IMR-90 (cell line): Measurements from ENCODE around the gene B3GNT9. TPM values are rescaled to one million over a fixed set of nuclear protein-coding genes. Genes with fewer than 3 reads are reported as not detected.

Experiments used
- ATAC-seq: fragments of 200-7000 bp; cut with Tn5 transposase; 2 replicates; pipeline ENCODE4 v1.9.1; 2020; ENCODE audit warnings: low read depth, mild to moderate bottlenecking, moderate library complexity
- BruUV-seq: library from RNA; stranded (reverse); fragments of 400-500 nt; replicated peaks from 2 replicates; lab custom pipeline; 2021; lab: Mats Ljungman, UMichigan
- CTCF ChIA-PET: fragments of 300-600 bp; formaldehyde crosslinking; extraction: SDS; loops from one replicate; lab custom pipeline; 2021; ENCODE audit warnings: antibody characterized with exemption; lab: Yijun Ruan, JAX
- POLR2A ChIA-PET: fragments of 300-600 bp; sonication (Branson Sonifier 250); formaldehyde crosslinking; loops from one replicate; lab custom pipeline; 2022; ENCODE audit warnings: antibody characterized with exemption; ENCODE audit not compliant: unreplicated experiment; lab: Charles Lee
- DNase-seq: peaks from one replicate; pipeline ENCODE4 v3.0.0; 2013
- H2AFZ ChIP-seq: replicated peaks from 2 replicates; pipeline ENCODE3; 2013; ENCODE audit warnings: low read length, mild to moderate bottlenecking; ENCODE audit not compliant: poor library complexity
- H2AK5ac ChIP-seq: 2 replicates; pipeline ENCODE4 v1.6.1; 2013; ENCODE audit warnings: low read depth, low read length, inconsistent platforms
- H2AK9ac ChIP-seq: replicated peaks from 2 replicates; pipeline ENCODE3; 2013; ENCODE audit warnings: mild to moderate bottlenecking, low read depth, low read length, moderate library complexity; ENCODE audit not compliant: poor library complexity
- H2BK120ac ChIP-seq: 2 replicates; pipeline ENCODE4 v1.6.1; 2013; ENCODE audit warnings: low read depth, low read length, inconsistent platforms
- H2BK15ac ChIP-seq: 3 replicates; pipeline ENCODE4 v1.6.1; 2013; ENCODE audit warnings: low read depth, low read length, inconsistent platforms
- H2BK20ac ChIP-seq: 2 replicates; pipeline ENCODE4 v1.6.1; 2013; ENCODE audit warnings: low read depth, mild to moderate bottlenecking, inconsistent platforms, low read length, moderate library complexity
- H2BK5ac ChIP-seq: 2 replicates; pipeline ENCODE4 v1.6.1; 2013; ENCODE audit warnings: mild to moderate bottlenecking, low read depth, low read length, inconsistent platforms; ENCODE audit not compliant: poor library complexity, severe bottlenecking
- H3K14ac ChIP-seq: replicated peaks from 2 replicates; pipeline ENCODE4 v1.6.1; 2013; ENCODE audit warnings: low read depth, low read length, inconsistent platforms
- H3K18ac ChIP-seq: 2 replicates; pipeline ENCODE4 v1.6.1; 2013; ENCODE audit warnings: low read depth, low read length, control low read depth
- H3K23ac ChIP-seq: 2 replicates; pipeline ENCODE4 v1.6.1; 2013; ENCODE audit warnings: low read depth, low read length, inconsistent platforms
- H3K27ac ChIP-seq: 2 replicates; pipeline ENCODE4 v1.5.1; 2013; ENCODE audit warnings: mild to moderate bottlenecking, control low read depth, low read length; ENCODE audit not compliant: insufficient read depth
- H3K27me3 ChIP-seq: 2 replicates; pipeline ENCODE4 v1.6.1; 2013; ENCODE audit warnings: low read length; ENCODE audit not compliant: control insufficient read depth, insufficient read depth
- H3K36me3 ChIP-seq: 2 replicates; pipeline ENCODE4 v1.6.1; 2013; ENCODE audit warnings: low read length, mixed read lengths; ENCODE audit not compliant: control insufficient read depth, insufficient read depth
- H3K4ac ChIP-seq: 2 replicates; pipeline ENCODE4 v1.6.1; 2013; ENCODE audit warnings: low read depth, low read length, inconsistent platforms
- H3K4me1 ChIP-seq: 2 replicates; pipeline ENCODE4 v1.6.1; 2013; ENCODE audit warnings: low read length, mixed read lengths; ENCODE audit not compliant: control insufficient read depth, insufficient read depth
- H3K4me2 ChIP-seq: 2 replicates; pipeline ENCODE4 v1.6.1; 2013; ENCODE audit warnings: low read depth, mild to moderate bottlenecking, control low read depth, low read length, moderate library complexity
- H3K4me3 ChIP-seq: 2 replicates; pipeline ENCODE4 v1.5.1; 2013; ENCODE audit warnings: low read depth, mild to moderate bottlenecking, control low read depth, low read length, moderate library complexity; ENCODE audit not compliant: insufficient read depth
- H3K56ac ChIP-seq: 2 replicates; pipeline ENCODE4 v1.6.1; 2013; ENCODE audit warnings: low read length, inconsistent platforms; ENCODE audit not compliant: insufficient read depth; ENCODE audit errors: extremely low read depth
- H3K79me1 ChIP-seq, 2 experiments: 2 replicates each; pipeline ENCODE4 v1.6.1; 2013; ENCODE audit warnings: low read length in 2 of 2, inconsistent platforms in 1 of 2, low read depth in 1 of 2
- H3K9ac ChIP-seq: 2 replicates; pipeline ENCODE4 v1.6.1; 2013; ENCODE audit warnings: low read depth, low read length, control low read depth
- H3K9me1 ChIP-seq: 2 replicates; pipeline ENCODE4 v1.6.1; 2013; ENCODE audit warnings: low read length, inconsistent platforms; ENCODE audit not compliant: insufficient read depth
- H3K9me3 ChIP-seq: 2 replicates; pipeline ENCODE4 v1.6.1; 2013; ENCODE audit warnings: low read length; ENCODE audit not compliant: control insufficient read depth, insufficient read depth
- H4K20me1 ChIP-seq: 2 replicates; pipeline ENCODE4 v1.6.1; 2013; ENCODE audit warnings: low read length, inconsistent platforms; ENCODE audit not compliant: insufficient read depth
- H4K5ac ChIP-seq: 2 replicates; pipeline ENCODE4 v1.6.1; 2013; ENCODE audit warnings: mild to moderate bottlenecking, low read depth, low read length, control low read depth
- H4K8ac ChIP-seq, 2 experiments: 2 replicates each; pipeline ENCODE4 v1.6.1; 2013; ENCODE audit warnings: low read depth in 2 of 2, low read length in 2 of 2, control low read depth in 1 of 2, inconsistent platforms in 1 of 2
- H4K91ac ChIP-seq: 2 replicates; pipeline ENCODE4 v1.6.1; 2013; ENCODE audit warnings: low read depth, low read length, inconsistent platforms; ENCODE audit not compliant: insufficient read depth
- BHLHE40 ChIP-seq: fragments of 150-350 bp; IDR thresholded peaks from 2 replicates; pipeline ENCODE4 v1.6.1; 2016; ENCODE audit warnings: mild to moderate bottlenecking, low read depth, low read length
- CEBPB ChIP-seq: IDR thresholded peaks from 2 replicates; pipeline ENCODE4 v1.6.1; 2012; ENCODE audit warnings: low read depth, low read length, improper control_type of control experiment
- CHD1 ChIP-seq: IDR thresholded peaks from 2 replicates; pipeline ENCODE4 v1.6.1; 2012; ENCODE audit warnings: low read depth, low read length, improper control_type of control experiment
- CTCF ChIP-seq: conservative IDR thresholded peaks from 2 replicates; pipeline ENCODE4 v1.5.1; 2012; ENCODE audit warnings: mild to moderate bottlenecking, low read depth, low read length, improper control_type of control experiment
- ELK1 ChIP-seq: fragments of 150-350 bp; IDR thresholded peaks from 2 replicates; pipeline ENCODE4 v1.6.1; 2016; ENCODE audit warnings: low read depth, mild to moderate bottlenecking, low read length, moderate library complexity, borderline replicate concordance
- FOS ChIP-seq: fragments of 150-350 bp; IDR thresholded peaks from 2 replicates; pipeline ENCODE4 v1.6.1; 2016; ENCODE audit warnings: low read depth, low read length
- MAFK ChIP-seq: IDR thresholded peaks from 2 replicates; pipeline ENCODE4 v1.6.1; 2012; ENCODE audit warnings: low read depth, low read length, improper control_type of control experiment
- MAZ ChIP-seq: IDR thresholded peaks from 2 replicates; pipeline ENCODE4 v1.6.1; 2012; ENCODE audit warnings: low read depth, mild to moderate bottlenecking, low read length, improper control_type of control experiment, moderate library complexity, borderline replicate concordance
- MXI1 ChIP-seq: IDR thresholded peaks from 2 replicates; pipeline ENCODE4 v1.6.1; 2012; ENCODE audit warnings: low read depth, mild to moderate bottlenecking, low read length, moderate library complexity, borderline replicate concordance
- RAD21 ChIP-seq: IDR thresholded peaks from 2 replicates; pipeline ENCODE4 v1.6.1; 2012; ENCODE audit warnings: low read length, improper control_type of control experiment
- RCOR1 ChIP-seq: IDR thresholded peaks from 2 replicates; pipeline ENCODE4 v1.6.1; 2012; ENCODE audit warnings: mild to moderate bottlenecking, low read length, improper control_type of control experiment; ENCODE audit not compliant: insufficient replicate concordance
- RFX5 ChIP-seq: IDR thresholded peaks from 2 replicates; pipeline ENCODE4 v1.8.0; 2012; ENCODE audit warnings: low read depth, mild to moderate bottlenecking, low read length, moderate library complexity
- SMC3 ChIP-seq: fragments of 150-350 bp; IDR thresholded peaks from 2 replicates; pipeline ENCODE4 v1.6.1; 2016; ENCODE audit warnings: low read depth, mild to moderate bottlenecking, antibody characterized with exemption, low read length, moderate library complexity
- USF2 ChIP-seq: fragments of 150-350 bp; IDR thresholded peaks from 2 replicates; pipeline ENCODE4 v1.6.1; 2017; ENCODE audit warnings: mild to moderate bottlenecking, antibody characterized with exemption, low read length, low read depth
- WGBS, 2 experiments: methylation state at CpG; one replicate each; pipeline versions ENCODE4 v1.1.5 to v1.1.7; 2013; ENCODE audit warnings: missing lambda C conversion rate in 2 of 2; ENCODE audit not compliant: insufficient read length in 1 of 2; ENCODE audit errors: extremely low coverage in 2 of 2; 5-methylcytosine and 5-hydroxymethylcytosine counted together
- dilution Hi-C: fragments of 300-500 bp; cut with HindIII; formaldehyde crosslinking; loops from one replicate; pipeline ENCODE4 v1.14.3; 2018; ENCODE audit warnings: low sequenced_read_pairs; ENCODE audit not compliant: unreplicated experiment
- in situ Hi-C: fragments of 300-500 bp; cut with MboI; formaldehyde crosslinking; loops from 3 replicates; pipeline ENCODE4 v1.14.3; 2019; ENCODE audit warnings: low sequenced_read_pairs, inconsistent platforms, mixed read lengths
- intact Hi-C: fragments of 100-400 bp; cut with micrococcal nuclease; formaldehyde crosslinking; loops from 2 replicates; pipeline ENCODE4 v1.10.0; 2022
- polyA plus RNA-seq, 3 experiments: library from polyadenylated mRNA; depleted of rRNA; stranded (reverse); fragments of >200 nt; gene quantifications; 2 replicates each; pipeline ENCODE4 v1.2.3, GENCODE V29; 2012; ENCODE audit warnings: low replicate concordance in 1 of 3
- total RNA-seq: library from RNA; depleted of rRNA; stranded (reverse); fragments of >200 nt; gene quantifications from 2 replicates; pipeline ENCODE4 v1.2.3, GENCODE V29; 2012

Gene B3GNT9
- total and polyA plus RNA-seq, 2 of the 4 experiments (the other 2 are of a cell fraction), result 5.0 to 12.0 TPM

- no peak overlapping the region for H2BK120ac ChIP-seq
- peaks cover 5% of the 10 kb centered on the region; the same call in 1 of the 2 replicates for H3K4me1 ChIP-seq
- no peak overlapping the region for H3K18ac ChIP-seq
- H2BK20ac ChIP-seq, result no peak overlapping the region
- ATAC-seq (no peak), DNase-seq (no peak)
- no peak overlapping the region for H4K8ac ChIP-seq
- dilution Hi-C loops, result no loop called here
- peaks cover 11% of the 10 kb centered on the region; the same call in 1 of the 2 replicates for H4K20me1 ChIP-seq
- H4K5ac ChIP-seq, result no peak overlapping the region
- intact Hi-C loops, result loop anchor here (2.0 to 10.0 kb wide), 2 partner anchors 131 to 255 kb away; no protein-coding TSS in a partner anchor
- H3K79me1 ChIP-seq, result peaks cover 0 to 30% of the 10 kb centered on the region in 2 experiments; a peak in 2 of 4 replicates
- peaks cover 4% of the 10 kb centered on the region; the same call in 1 of the 2 replicates for H3K9me1 ChIP-seq
- no peaks in the 10 kb centered on the region for H3K9me3 ChIP-seq
- H2AK9ac ChIP-seq, result peak overlapping the region; percentile 95
- ChIA-PET CTCF (no interaction called here), POLR2A (no interaction called here)
- peak overlapping the region; percentile 30; the same call in 1 of the 2 replicates for H3K4ac ChIP-seq
- no peak overlapping the region for H3K14ac ChIP-seq
- H2AFZ ChIP-seq, result peak overlapping the region; percentile 99
- H4K91ac ChIP-seq, result no peak overlapping the region
- in situ Hi-C loops, result no loop called here
- peaks cover 45% of the 10 kb centered on the region for H3K36me3 ChIP-seq
- H3K27me3 ChIP-seq, result no peaks in the 10 kb centered on the region
- H3K27ac ChIP-seq, result no peak overlapping the region
- no peak overlapping the region for H3K4me2 ChIP-seq
- H2AK5ac ChIP-seq, result peak overlapping the region; percentile 40; the same call in 1 of the 2 replicates
- no TSS peak for BruUV-seq
- no peak overlapping the region for H3K56ac ChIP-seq
- 68% methylated on average over 69 of the region's 77 CpGs; no CpG with 5 or more reads in 1 of the 2 experiments for WGBS, 2 experiments
- H2BK15ac ChIP-seq, result no peak overlapping the region
- no peak overlapping the region for H3K23ac ChIP-seq
- peak overlapping the region; percentile 76; the same call in 1 of the 2 replicates for H3K4me3 ChIP-seq
- no peak overlapping the region for H3K9ac ChIP-seq
- H2BK5ac ChIP-seq, result no peak overlapping the region
- no peak for TF ChIP-seq RAD21
- no peak for TF ChIP-seq RCOR1
- TF ChIP-seq BHLHE40, result no peak
- no peak for TF ChIP-seq ELK1
- TF ChIP-seq CHD1, result no peak
- no peak for TF ChIP-seq MAFK
- no peak for TF ChIP-seq MAZ
- TF ChIP-seq SMC3, result no peak
- no peak for TF ChIP-seq FOS
- no peak for TF ChIP-seq USF2
- TF ChIP-seq CEBPB, result no peak
- no peak for TF ChIP-seq MXI1
- no peak for TF ChIP-seq RFX5
- TF ChIP-seq CTCF, result no peak
These were observed 1.3 kb downstream of the B3GNT9 start for GRCh38 chr16:67149276-67150046.
